Activated CD8-positive, alpha-beta T cell treated with anti-CD3 and anti-CD28 coated beads, Interleukin-2, amount 10 ng/mL, durations not matched to agents 7 days and 5 days (primary cell): ENCODE measurements around the gene RPH3AL. TPM values are rescaled to one million over a fixed set of nuclear protein-coding genes. Genes with fewer than 3 reads are reported as not detected.

Experiments
- ATAC-seq: fragments of 150-1000 bp; cut with Tn5 transposase; one replicate; pipeline ENCODE4 v1.10.0; 2021; ENCODE audit warnings: moderate library complexity
- CTCF ChIA-PET: fragments of 350-600 bp; sonication (Branson Sonifier 250); formaldehyde crosslinking; loops from one replicate; lab custom pipeline; 2021; ENCODE audit warnings: antibody characterized with exemption; lab: Charles Lee
- POLR2A ChIA-PET: fragments of 350-600 bp; sonication (Branson Sonifier 250); formaldehyde crosslinking; loops from one replicate; lab custom pipeline; 2021; ENCODE audit warnings: antibody characterized with exemption; lab: Charles Lee
- DNase-seq: peaks from one replicate; pipeline ENCODE4 v3.0.0-alpha.2; 2020
- H3K27ac Mint-ChIP-seq: one replicate; pipeline ENCODE4 v1.8.0; 2021; ENCODE audit warnings: mild to moderate bottlenecking, mixed read lengths
- H3K27me3 Mint-ChIP-seq: one replicate; pipeline ENCODE4 v1.8.0; 2021; ENCODE audit warnings: low read depth, mixed read lengths
- H3K36me3 Mint-ChIP-seq: one replicate; pipeline ENCODE4 v1.8.0; 2021; ENCODE audit warnings: low read depth, mixed read lengths
- H3K4me1 Mint-ChIP-seq: one replicate; pipeline ENCODE4 v1.8.0; 2021; ENCODE audit warnings: low read depth, mixed read lengths
- H3K4me3 Mint-ChIP-seq: one replicate; pipeline ENCODE4 v1.8.0; 2021; ENCODE audit warnings: mild to moderate bottlenecking, mixed read lengths
- H3K9me3 Mint-ChIP-seq: one replicate; pipeline ENCODE4 v1.8.0; 2022; ENCODE audit warnings: mixed read lengths; ENCODE audit not compliant: insufficient read depth
- total RNA-seq, 2 experiments: library from RNA; stranded (reverse); gene quantifications; one replicate each; pipeline ENCODE4 v1.2.3, GENCODE V29; 2021

Gene RPH3AL
- total RNA-seq, 2 experiments from 2014 or later = 2.5 to 3.8 TPM

- H3K36me3 Mint-ChIP-seq = no peaks in the 10 kb centered on the region
- H3K27me3 Mint-ChIP-seq = peaks cover 17% of the 10 kb centered on the region
- ATAC-seq = no peak
- H3K27ac Mint-ChIP-seq = no peak overlapping the region
- no peaks in the 10 kb centered on the region for H3K4me1 Mint-ChIP-seq
- no peak overlapping the region for H3K4me3 Mint-ChIP-seq
- DNase-seq = no peak
- CTCF ChIA-PET = no interaction called here
- peaks cover 3% of the 10 kb centered on the region for H3K9me3 Mint-ChIP-seq
- POLR2A ChIA-PET = no interaction called here
Measured at GRCh38 chr17:187130-187529, 165.5 kb downstream of the RPH3AL start.

GRCh38 chr17:185445-186138, 167.0 kb downstream of the RPH3AL start:
- H3K9me3 Mint-ChIP-seq = no peaks in the 10 kb centered on the region
- CTCF ChIA-PET = no interaction called here
- no peak overlapping the region for H3K27ac Mint-ChIP-seq
- POLR2A ChIA-PET = no interaction called here
- no peak overlapping the region for H3K4me3 Mint-ChIP-seq
- DNase-seq (no peak), ATAC-seq (no peak)
- H3K27me3 Mint-ChIP-seq = peaks cover 22% of the 10 kb centered on the region
- H3K4me1 Mint-ChIP-seq = no peaks in the 10 kb centered on the region
- H3K36me3 Mint-ChIP-seq = no peaks in the 10 kb centered on the region

- no peaks in the 10 kb centered on the region for H3K4me1 Mint-ChIP-seq
- no peak for ATAC-seq
- POLR2A ChIA-PET = no interaction called here
Measured at GRCh38 chr17:183021-183420, 169.6 kb downstream of the RPH3AL start.

GRCh38 chr17:182050-182751, 170.4 kb downstream of the RPH3AL start:
- no peak overlapping the region for H3K4me3 Mint-ChIP-seq
- ATAC-seq (no peak), DNase-seq (no peak)
- H3K4me1 Mint-ChIP-seq = no peaks in the 10 kb centered on the region
- no peaks in the 10 kb centered on the region for H3K36me3 Mint-ChIP-seq
- ChIA-PET CTCF (no interaction called here), POLR2A (no interaction called here)
- no peaks in the 10 kb centered on the region for H3K9me3 Mint-ChIP-seq
- peaks cover 38% of the 10 kb centered on the region for H3K27me3 Mint-ChIP-seq
- H3K27ac Mint-ChIP-seq = no peak overlapping the region

More at GRCh38 chr17:183021-183420, 169.6 kb downstream of the RPH3AL start:
- Mint-ChIP-seq H3K4me3 (no peak overlapping the region), H3K36me3 (no peaks in the 10 kb centered on the region), H3K27ac (no peak overlapping the region), H3K27me3 (peaks cover 37% of the 10 kb centered on the region), H3K9me3 (no peaks in the 10 kb centered on the region)
- DNase-seq = no peak
- CTCF ChIA-PET = no interaction called here

GRCh38 chr17:181245-182049, 171.2 kb downstream of the RPH3AL start, which contains the start of gene DOC2B:
Gene DOC2B (minus strand): TSS chr17:181650. CDS start chr17:181479, 171 bp downstream.
- Mint-ChIP-seq H3K4me3 (no peak within 1 kb of the TSS), H3K27ac (no peak within 1 kb of the TSS), H3K4me1 (no peaks in the 10 kb centered on the region), H3K9me3 (no peaks in the 10 kb centered on the region), H3K36me3 (no peaks in the 10 kb centered on the region), H3K27me3 (peaks cover 38% of the 10 kb centered on the region)
- DNase-seq = no peak
- POLR2A ChIA-PET = no interaction called here
- ATAC-seq = peak; percentile 36
- CTCF ChIA-PET = no interaction called here

GRCh38 chr17:180381-181244, 172.0 kb downstream of the RPH3AL start:
- no peak for ATAC-seq
- Mint-ChIP-seq H3K4me3 (no peak overlapping the region), H3K4me1 (no peaks in the 10 kb centered on the region), H3K9me3 (no peaks in the 10 kb centered on the region), H3K27me3 (peaks cover 38% of the 10 kb centered on the region), H3K36me3 (no peaks in the 10 kb centered on the region), H3K27ac (no peak overlapping the region)
- no peak for DNase-seq
- ChIA-PET CTCF (no interaction called here), POLR2A (no interaction called here)

GRCh38 chr17:179781-180380, 172.7 kb downstream of the RPH3AL start:
- CTCF ChIA-PET = no interaction called here
- no peaks in the 10 kb centered on the region for H3K36me3 Mint-ChIP-seq

GRCh38 chr17:179066-179432, 173.6 kb downstream of the RPH3AL start:
- Mint-ChIP-seq H3K9me3 (no peaks in the 10 kb centered on the region), H3K4me1 (no peaks in the 10 kb centered on the region), H3K27me3 (peaks cover 33% of the 10 kb centered on the region), H3K27ac (no peak overlapping the region), H3K36me3 (no peaks in the 10 kb centered on the region), H3K4me3 (no peak overlapping the region)
- DNase-seq (no peak), ATAC-seq (no peak)
- POLR2A ChIA-PET = no interaction called here
- CTCF ChIA-PET = no interaction called here

More at GRCh38 chr17:179781-180380, 172.7 kb downstream of the RPH3AL start:
- no peaks in the 10 kb centered on the region for H3K4me1 Mint-ChIP-seq
- DNase-seq (no peak), ATAC-seq (no peak)
- H3K4me3 Mint-ChIP-seq = no peak overlapping the region
- POLR2A ChIA-PET = no interaction called here
- peaks cover 38% of the 10 kb centered on the region for H3K27me3 Mint-ChIP-seq
- no peak overlapping the region for H3K27ac Mint-ChIP-seq
- H3K9me3 Mint-ChIP-seq = no peaks in the 10 kb centered on the region

- peaks cover 31% of the 10 kb centered on the region for H3K27me3 Mint-ChIP-seq
- CTCF ChIA-PET = no interaction called here
- H3K4me1 Mint-ChIP-seq = no peaks in the 10 kb centered on the region
- DNase-seq (no peak), ATAC-seq (no peak)
- H3K9me3 Mint-ChIP-seq = no peaks in the 10 kb centered on the region
- POLR2A ChIA-PET = no interaction called here
- no peak overlapping the region for H3K4me3 Mint-ChIP-seq
- H3K27ac Mint-ChIP-seq = no peak overlapping the region
- H3K36me3 Mint-ChIP-seq = no peaks in the 10 kb centered on the region
Measured at GRCh38 chr17:178292-179065, 174.1 kb downstream of the RPH3AL start.

- no peaks in the 10 kb centered on the region for H3K9me3 Mint-ChIP-seq
- DNase-seq (no peak), ATAC-seq (no peak)
- H3K36me3 Mint-ChIP-seq = no peaks in the 10 kb centered on the region
- H3K27me3 Mint-ChIP-seq = peaks cover 25% of the 10 kb centered on the region
- no peaks in the 10 kb centered on the region for H3K4me1 Mint-ChIP-seq
- POLR2A ChIA-PET = no interaction called here
- CTCF ChIA-PET = no interaction called here
- no peak overlapping the region for H3K4me3 Mint-ChIP-seq
- H3K27ac Mint-ChIP-seq = no peak overlapping the region
Measured at GRCh38 chr17:177762-178161, 174.8 kb downstream of the RPH3AL start.
